OCI-LY7 (cell line): ENCODE measurements around the gene AGPAT2. TPM values are rescaled to one million over a fixed set of nuclear protein-coding genes. Genes with fewer than 3 reads are reported as not detected.

Experiments used
- BruUV-seq: library from RNA; stranded (reverse); fragments of 400-500 nt; replicated peaks from 2 replicates; lab custom pipeline; 2021; lab: Mats Ljungman, UMichigan
- CTCF ChIA-PET: fragments of 300-600 bp; sonication (Branson Sonifier 250); formaldehyde crosslinking; loops from one replicate; lab custom pipeline; 2022; ENCODE audit warnings: antibody characterized with exemption; ENCODE audit not compliant: unreplicated experiment; lab: Charles Lee
- POLR2A ChIA-PET: fragments of 300-600 bp; sonication (Branson Sonifier 250); formaldehyde crosslinking; loops from one replicate; lab custom pipeline; 2022; ENCODE audit warnings: antibody characterized with exemption; lab: Charles Lee
- DNase-seq: peaks from one replicate; pipeline ENCODE4 v3.0.0-alpha.2; 2015; ENCODE audit warnings: low spot score
- H2AFZ ChIP-seq: fragments of 200-600 bp; sonication (generic), shearing (Covaris generic); 2 replicates; pipeline ENCODE4 v1.6.1; 2014; ENCODE audit warnings: mild to moderate bottlenecking, antibody characterized with exemption, low read length, moderate library complexity
- H3K27ac ChIP-seq: fragments of 200-600 bp; sonication (generic); 2 replicates; pipeline ENCODE4 v1.5.1; 2014; ENCODE audit warnings: mixed run types, low read depth, mild to moderate bottlenecking, moderate library complexity, low read length, inconsistent platforms; ENCODE audit not compliant: poor library complexity, severe bottlenecking
- H3K36me3 ChIP-seq: fragments of 200-600 bp; sonication (generic); 2 replicates; pipeline ENCODE4 v1.6.1; 2014; ENCODE audit warnings: mild to moderate bottlenecking, antibody characterized with exemption, low read length, moderate library complexity, mixed read lengths; ENCODE audit not compliant: insufficient read depth
- H3K4me1 ChIP-seq: fragments of 200-600 bp; sonication (generic); 2 replicates; pipeline ENCODE4 v1.5.1; 2014; ENCODE audit warnings: mild to moderate bottlenecking, low read length; ENCODE audit not compliant: insufficient read depth, poor library complexity, severe bottlenecking
- H3K4me2 ChIP-seq: fragments of 200-600 bp; sonication (generic); 2 replicates; pipeline ENCODE4 v1.6.1; 2014; ENCODE audit warnings: mild to moderate bottlenecking, low read length
- H3K4me3 ChIP-seq: fragments of 200-600 bp; sonication (generic); 2 replicates; pipeline ENCODE4 v1.5.1; 2014; ENCODE audit warnings: mild to moderate bottlenecking, low read depth, low read length; ENCODE audit not compliant: poor library complexity, severe bottlenecking
- H3K79me2 ChIP-seq: fragments of 200-600 bp; sonication (generic); 2 replicates; pipeline ENCODE4 v1.6.1; 2016; ENCODE audit warnings: low read depth, mild to moderate bottlenecking, low read length, moderate library complexity, mixed read lengths; ENCODE audit not compliant: insufficient read depth
- H3K9me2 ChIP-seq: fragments of 200-600 bp; sonication (generic); 2 replicates; pipeline ENCODE4 v1.6.1; 2016; ENCODE audit warnings: mild to moderate bottlenecking, low read length, mixed read lengths; ENCODE audit not compliant: insufficient read depth
- H3K9me3 ChIP-seq: fragments of 200-600 bp; sonication (generic); 2 replicates; pipeline ENCODE4 v1.6.1; 2014; ENCODE audit warnings: mild to moderate bottlenecking, mixed run types, low read length, mixed read lengths
- H4K20me1 ChIP-seq: fragments of 200-600 bp; sonication (generic); 2 replicates; pipeline ENCODE4 v1.6.1; 2014; ENCODE audit warnings: mild to moderate bottlenecking, antibody characterized with exemption, low read length, moderate library complexity, mixed read lengths; ENCODE audit not compliant: insufficient read depth
- CTCF ChIP-seq: fragments of 200-600 bp; sonication (generic); conservative IDR thresholded peaks from 2 replicates; pipeline ENCODE4 v1.5.1; 2014; ENCODE audit warnings: mild to moderate bottlenecking, antibody characterized with exemption, low read length, moderate library complexity, mixed read lengths
- EZH2phosphoT487 ChIP-seq: fragments of 200-600 bp; sonication (generic); IDR thresholded peaks from 2 replicates; pipeline ENCODE4 v1.6.1; 2018; ENCODE audit warnings: low read depth, borderline replicate concordance, mild to moderate bottlenecking, mixed run types, antibody characterized with exemption, low read length, moderate library complexity, mixed read lengths
- intact Hi-C: fragments of 100-400 bp; cut with micrococcal nuclease; formaldehyde crosslinking; loops from one replicate; pipeline ENCODE4 v1.10.0; 2022; ENCODE audit not compliant: unreplicated experiment
- total RNA-seq, 2 experiments: library from RNA; depleted of rRNA in 1 of 2; stranded (reverse); fragments of >200 nt in 1 of 2; shearing (Covaris generic) in 1 of 2; gene quantifications; 2 replicates each; pipeline ENCODE4 v1.2.3, GENCODE V29; 2014 to 2022

The AGPAT2 gene
- total RNA-seq, 2 experiments from 2014 or later, result 18.3 to 20.8 TPM

- CTCF ChIA-PET, result no interaction called here
- no peak overlapping the region for H3K4me2 ChIP-seq
Observed at GRCh38 chr9:136692185-136693134, 5.2 kb upstream of the AGPAT2 start.

GRCh38 chr9:136691316-136692184 lies 4.3 kb upstream of the AGPAT2 start:
- no peak for DNase-seq
- ChIA-PET CTCF (no interaction called here), POLR2A (no interaction called here)
- Histone ChIP-seq H2AFZ (no peak overlapping the region), H3K9me2 (no peaks in the 10 kb centered on the region), H3K4me2 (no peak overlapping the region), H3K4me3 (no peak overlapping the region), H4K20me1 (no peaks in the 10 kb centered on the region), H3K4me1 (peaks cover 4% of the 10 kb centered on the region), H3K9me3 (no peaks in the 10 kb centered on the region), H3K36me3 (no peaks in the 10 kb centered on the region), H3K79me2 (no peaks in the 10 kb centered on the region), H3K27ac (no peak overlapping the region)
- intact Hi-C loops, result no loop called here
- TF ChIP-seq EZH2phosphoT487 (no peak), CTCF (no peak)
- no TSS peak for BruUV-seq

More at GRCh38 chr9:136692185-136693134, 5.2 kb upstream of the AGPAT2 start:
- no peak for DNase-seq
- no peaks in the 10 kb centered on the region for H3K9me3 ChIP-seq
- intact Hi-C loops, result no loop called here
- no peak overlapping the region for H3K4me3 ChIP-seq
- BruUV-seq, result no TSS peak
- no peaks in the 10 kb centered on the region for H3K9me2 ChIP-seq
- H3K79me2 ChIP-seq, result no peaks in the 10 kb centered on the region
- peaks cover 4% of the 10 kb centered on the region for H3K4me1 ChIP-seq
- no peaks in the 10 kb centered on the region for H3K36me3 ChIP-seq
- no peak overlapping the region for H2AFZ ChIP-seq
- H3K27ac ChIP-seq, result no peak overlapping the region
- H4K20me1 ChIP-seq, result no peaks in the 10 kb centered on the region
- POLR2A ChIA-PET, result no interaction called here
- TF ChIP-seq EZH2phosphoT487 (no peak), CTCF (no peak)
